ENCODE results near the gene ITSN1. TPM values are rescaled to one million over a fixed set of nuclear protein-coding genes. Genes with fewer than 3 reads are reported as not detected.

ITSN1 gene
- total RNA-seq, 1 donor from 2014 or later = 68.2 TPM

DNA sequence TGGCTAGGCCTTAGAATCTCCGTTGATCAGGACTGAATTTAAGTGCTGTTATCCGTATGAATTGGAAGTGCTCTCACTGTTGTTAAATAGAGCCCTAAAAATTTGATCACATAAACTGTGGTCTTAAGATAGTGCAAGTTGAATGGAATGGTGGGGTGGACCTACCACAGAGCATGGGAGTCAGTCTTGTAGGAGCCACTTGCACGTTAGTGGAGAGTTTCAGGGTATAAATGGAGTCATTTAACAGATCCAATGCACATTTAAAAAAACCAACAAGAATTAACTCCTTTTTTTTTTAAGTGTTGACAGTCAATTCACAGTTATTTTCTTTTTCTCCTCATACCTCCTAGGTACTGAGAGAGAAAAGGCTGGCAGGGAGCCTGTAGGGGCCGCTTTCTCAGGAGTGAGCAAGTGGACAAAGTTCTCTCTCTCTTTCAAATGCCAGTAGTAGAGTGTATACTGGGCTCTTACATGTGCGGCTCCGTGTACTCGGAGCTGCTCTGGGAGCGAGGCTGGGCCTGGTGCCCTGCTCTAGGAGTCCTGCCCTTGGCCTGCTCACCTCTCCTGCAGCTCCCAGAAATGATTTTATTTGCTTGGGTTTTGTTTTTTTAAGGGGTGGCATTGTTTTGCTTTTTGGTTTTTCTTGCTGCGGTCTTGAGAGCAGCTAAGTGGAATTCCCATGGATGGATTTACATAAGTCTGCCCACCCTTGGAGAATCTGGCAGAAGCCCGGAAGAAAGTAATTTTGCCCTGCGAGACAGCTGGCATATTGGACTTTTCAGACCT, 182.0 kb downstream of the ITSN1 start:
- Mint-ChIP-seq H3K27ac (ENCODE audit: unreplicated experiment) (no peak overlapping the region), H3K27me3 (ENCODE audit: unreplicated experiment) (peaks cover 2% of the 10 kb centered on the region), H3K9me3 (ENCODE audit: unreplicated experiment) (no peaks in the 10 kb centered on the region), H3K4me1 (ENCODE audit: unreplicated experiment) (no peaks in the 10 kb centered on the region), H3K4me3 (ENCODE audit: unreplicated experiment) (no peak overlapping the region), H3K36me3 (ENCODE audit: low read depth, unreplicated experiment) (peaks cover 8% of the 10 kb centered on the region)
- TF ChIP-seq, protein P1, sequence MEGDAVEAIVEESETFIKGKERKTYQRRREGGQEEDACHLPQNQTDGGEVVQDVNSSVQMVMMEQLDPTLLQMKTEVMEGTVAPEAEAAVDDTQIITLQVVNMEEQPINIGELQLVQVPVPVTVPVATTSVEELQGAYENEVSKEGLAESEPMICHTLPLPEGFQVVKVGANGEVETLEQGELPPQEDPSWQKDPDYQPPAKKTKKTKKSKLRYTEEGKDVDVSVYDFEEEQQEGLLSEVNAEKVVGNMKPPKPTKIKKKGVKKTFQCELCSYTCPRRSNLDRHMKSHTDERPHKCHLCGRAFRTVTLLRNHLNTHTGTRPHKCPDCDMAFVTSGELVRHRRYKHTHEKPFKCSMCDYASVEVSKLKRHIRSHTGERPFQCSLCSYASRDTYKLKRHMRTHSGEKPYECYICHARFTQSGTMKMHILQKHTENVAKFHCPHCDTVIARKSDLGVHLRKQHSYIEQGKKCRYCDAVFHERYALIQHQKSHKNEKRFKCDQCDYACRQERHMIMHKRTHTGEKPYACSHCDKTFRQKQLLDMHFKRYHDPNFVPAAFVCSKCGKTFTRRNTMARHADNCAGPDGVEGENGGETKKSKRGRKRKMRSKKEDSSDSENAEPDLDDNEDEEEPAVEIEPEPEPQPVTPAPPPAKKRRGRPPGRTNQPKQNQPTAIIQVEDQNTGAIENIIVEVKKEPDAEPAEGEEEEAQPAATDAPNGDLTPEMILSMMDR (IDR thresholded peaks at IDR 0.05; ENCODE audit: unreplicated experiment) = no peak
- DNase-seq (ENCODE audit: low spot score) = no peak

DNA sequence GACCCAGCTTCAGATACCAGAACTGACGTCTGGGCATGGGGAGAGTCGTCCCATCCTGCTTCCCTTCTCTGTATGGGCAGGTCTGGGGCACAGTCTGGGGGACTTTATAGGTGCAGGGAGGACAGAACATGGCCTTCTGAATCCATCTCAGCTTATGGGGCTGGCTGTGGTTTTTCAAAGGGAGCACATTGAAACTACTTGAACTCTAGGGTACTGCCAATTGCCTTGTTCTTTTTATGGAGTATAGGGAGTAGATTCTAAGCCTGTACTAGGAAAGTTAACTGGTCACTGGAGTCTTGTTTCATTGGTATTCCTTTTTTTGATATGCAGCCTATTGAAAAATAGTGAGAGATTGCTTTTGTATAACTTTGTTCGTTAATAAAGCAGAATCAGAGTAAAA, 183.1 kb downstream of the ITSN1 start:
- Mint-ChIP-seq H3K27ac (ENCODE audit: unreplicated experiment) (peak overlapping the region; percentile 9), H3K9me3 (ENCODE audit: unreplicated experiment) (no peaks in the 10 kb centered on the region), H3K4me1 (ENCODE audit: unreplicated experiment) (peaks cover 4% of the 10 kb centered on the region), H3K4me3 (ENCODE audit: unreplicated experiment) (no peak overlapping the region), H3K27me3 (ENCODE audit: unreplicated experiment) (peaks cover 5% of the 10 kb centered on the region), H3K36me3 (ENCODE audit: low read depth, unreplicated experiment) (peaks cover 18% of the 10 kb centered on the region)
- no peak for DNase-seq (ENCODE audit: low spot score)
- TF ChIP-seq, protein P1 (IDR thresholded peaks at IDR 0.05; ENCODE audit: unreplicated experiment) = no peak

DNA sequence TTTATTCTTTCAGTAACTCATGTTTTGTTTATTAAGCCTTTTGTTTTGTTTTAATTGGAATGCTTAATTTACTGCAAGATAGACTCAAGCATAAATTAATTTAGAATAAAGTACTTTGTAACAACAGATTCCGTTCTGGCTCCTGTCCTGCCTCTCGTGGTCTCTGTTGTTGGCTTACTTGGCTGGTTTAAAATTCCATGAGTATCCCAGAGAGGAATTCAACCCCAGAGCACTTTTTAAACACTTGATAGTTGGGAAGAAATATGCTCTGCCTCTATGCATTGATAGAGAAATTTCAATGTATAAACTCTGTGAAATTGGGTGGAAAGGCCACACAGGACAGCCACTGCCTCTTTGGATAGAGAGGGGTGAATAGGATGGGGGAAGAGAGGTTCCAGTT, 183.6 kb downstream of the ITSN1 start:
- no peak for DNase-seq (ENCODE audit: low spot score)
- no peak overlapping the region for H3K4me3 Mint-ChIP-seq (ENCODE audit: unreplicated experiment)
- TF ChIP-seq, protein P1 (IDR thresholded peaks at IDR 0.05; ENCODE audit: unreplicated experiment) = no peak
- peaks cover 20% of the 10 kb centered on the region for H3K36me3 Mint-ChIP-seq (ENCODE audit: low read depth, unreplicated experiment)
- peaks cover 7% of the 10 kb centered on the region for H3K4me1 Mint-ChIP-seq (ENCODE audit: unreplicated experiment)
- no peak overlapping the region for H3K27ac Mint-ChIP-seq (ENCODE audit: unreplicated experiment)
- peaks cover 5% of the 10 kb centered on the region for H3K27me3 Mint-ChIP-seq (ENCODE audit: unreplicated experiment)
- no peaks in the 10 kb centered on the region for H3K9me3 Mint-ChIP-seq (ENCODE audit: unreplicated experiment)

DNA sequence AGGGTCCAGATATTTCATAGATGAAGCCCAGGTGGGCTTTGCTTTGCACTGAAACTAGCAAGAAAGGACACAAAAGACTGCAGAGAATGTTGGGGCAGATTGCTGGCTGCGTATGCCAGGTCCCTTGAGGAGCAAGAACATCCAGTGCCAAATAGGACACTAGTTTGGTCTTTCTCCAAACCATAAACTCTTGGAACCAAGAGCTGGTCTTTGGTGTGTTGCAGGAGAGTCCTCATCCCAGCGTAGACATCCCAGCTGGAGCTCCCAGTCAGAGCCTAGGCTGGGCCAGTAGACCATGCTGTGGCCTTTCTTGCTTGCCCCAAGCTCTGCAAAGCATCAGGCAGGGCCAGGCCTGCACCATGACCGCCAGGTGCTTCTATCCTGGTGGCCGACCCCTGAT, 185.8 kb downstream of the ITSN1 start:
- no peaks in the 10 kb centered on the region for H3K9me3 Mint-ChIP-seq (ENCODE audit: unreplicated experiment)
- H3K36me3 Mint-ChIP-seq (ENCODE audit: low read depth, unreplicated experiment) = peaks cover 31% of the 10 kb centered on the region
- H3K4me3 Mint-ChIP-seq (ENCODE audit: unreplicated experiment) = no peak overlapping the region
- no peak for DNase-seq (ENCODE audit: low spot score)
- peaks cover 11% of the 10 kb centered on the region for H3K27me3 Mint-ChIP-seq (ENCODE audit: unreplicated experiment)
- peaks cover 20% of the 10 kb centered on the region for H3K4me1 Mint-ChIP-seq (ENCODE audit: unreplicated experiment)
- TF ChIP-seq, protein P1 (IDR thresholded peaks at IDR 0.05; ENCODE audit: unreplicated experiment) = no peak
- H3K27ac Mint-ChIP-seq (ENCODE audit: unreplicated experiment) = no peak overlapping the region

DNA sequence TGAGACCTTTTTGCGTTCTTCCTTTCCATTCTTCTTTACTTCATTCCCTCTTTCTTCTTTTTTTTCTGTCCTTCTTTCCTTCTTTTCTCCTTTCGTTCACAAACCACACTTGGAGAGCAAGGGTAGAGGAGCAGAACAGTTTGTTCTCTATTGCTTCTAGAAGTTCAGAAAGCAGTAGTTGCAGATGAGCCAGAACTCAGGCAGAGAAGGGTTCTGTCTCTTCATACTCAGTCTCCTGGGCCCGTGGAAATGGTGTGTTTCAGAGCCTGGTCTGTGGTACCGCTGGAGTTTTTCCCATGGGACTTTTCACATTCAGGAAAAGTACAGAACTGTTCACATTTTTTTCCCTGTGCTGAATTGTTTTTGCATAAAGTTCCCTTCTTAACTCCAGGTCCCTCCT, 186.3 kb downstream of the ITSN1 start:
- Mint-ChIP-seq H3K36me3 (ENCODE audit: low read depth, unreplicated experiment) (peaks cover 31% of the 10 kb centered on the region), H3K4me1 (ENCODE audit: unreplicated experiment) (peaks cover 20% of the 10 kb centered on the region), H3K27me3 (ENCODE audit: unreplicated experiment) (peaks cover 11% of the 10 kb centered on the region), H3K9me3 (ENCODE audit: unreplicated experiment) (no peaks in the 10 kb centered on the region), H3K4me3 (ENCODE audit: unreplicated experiment) (no peak overlapping the region), H3K27ac (ENCODE audit: unreplicated experiment) (no peak overlapping the region)
- no peak for DNase-seq (ENCODE audit: low spot score)
- TF ChIP-seq, protein P1 (IDR thresholded peaks at IDR 0.05; ENCODE audit: unreplicated experiment) = no peak
